Stimulated activated CD4-positive, alpha-beta T cell treated with anti-CD3 and anti-CD28 coated beads, Interleukin-15, amount 100 ng/mL, for 24 hours (primary cell): ENCODE results near the gene SHROOM1.

ENCODE experiments used
- DNase-seq: peaks from one replicate; pipeline ENCODE4 v3.0.0-alpha.2; 2020

The SHROOM1 gene

DNA sequence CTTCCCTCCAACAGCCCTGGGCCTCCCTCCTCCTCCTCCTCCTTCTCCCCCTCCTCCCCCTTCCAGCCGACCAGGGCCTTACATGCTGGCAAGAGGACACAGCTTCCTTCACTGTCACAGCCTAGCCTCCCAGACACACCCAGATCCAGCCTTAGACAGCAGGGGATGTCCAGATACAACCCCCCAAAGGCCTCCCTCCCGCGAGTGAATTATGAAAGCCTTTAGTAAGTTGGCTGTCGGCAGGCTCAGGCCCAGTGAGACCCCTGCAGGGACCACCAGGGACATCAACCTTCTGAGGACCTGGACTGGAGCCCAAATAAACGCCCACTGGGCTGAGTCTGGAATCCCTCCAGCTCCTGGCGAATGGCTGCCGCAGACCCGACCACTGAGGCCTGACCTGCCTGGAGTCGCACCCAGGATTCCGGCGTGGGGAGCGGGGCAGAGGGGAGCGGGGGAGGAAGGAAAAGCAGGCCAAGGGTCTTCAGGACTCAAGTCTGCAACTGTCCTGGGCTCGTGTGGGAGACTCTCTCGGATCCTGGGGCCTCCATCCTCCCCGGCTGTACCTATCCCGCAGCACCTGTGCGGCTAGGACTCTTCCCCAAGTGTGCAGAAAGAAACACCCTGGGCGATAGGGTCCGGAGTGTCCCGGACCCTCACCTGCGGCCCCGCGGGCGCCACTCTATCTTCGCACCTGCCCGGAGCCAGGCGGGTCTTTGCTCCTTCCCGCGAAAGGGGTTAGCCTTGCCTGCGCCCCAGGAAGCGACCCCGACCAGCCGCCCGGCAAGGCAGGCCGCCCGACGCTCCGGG, 54.1 kb downstream of the SHROOM1 start:
- peak; percentile 19 for DNase-seq

DNA sequence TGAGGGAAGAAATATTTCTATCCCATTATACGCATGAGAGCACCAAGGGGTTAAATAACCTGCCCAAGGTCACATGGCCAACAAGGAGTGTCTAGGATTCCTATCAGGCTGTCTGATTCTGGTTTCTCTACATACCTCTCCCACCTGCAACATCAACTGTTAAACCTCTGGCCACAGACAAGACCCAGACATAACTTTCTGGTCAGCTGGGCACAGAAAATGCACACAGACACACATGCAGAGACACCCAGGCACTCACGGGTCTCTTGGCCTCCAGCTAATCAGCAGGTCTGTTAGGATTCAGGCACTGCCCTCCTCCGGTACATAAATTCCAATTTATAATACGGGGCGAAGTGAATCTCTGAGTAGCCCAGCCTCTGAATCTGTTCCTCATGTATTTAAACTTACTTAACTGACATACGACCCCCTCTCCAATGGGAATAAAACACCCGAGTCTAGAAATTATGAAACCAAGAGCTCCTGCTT, 54.9 kb downstream of the SHROOM1 start:
- DNase-seq: no peak

DNA sequence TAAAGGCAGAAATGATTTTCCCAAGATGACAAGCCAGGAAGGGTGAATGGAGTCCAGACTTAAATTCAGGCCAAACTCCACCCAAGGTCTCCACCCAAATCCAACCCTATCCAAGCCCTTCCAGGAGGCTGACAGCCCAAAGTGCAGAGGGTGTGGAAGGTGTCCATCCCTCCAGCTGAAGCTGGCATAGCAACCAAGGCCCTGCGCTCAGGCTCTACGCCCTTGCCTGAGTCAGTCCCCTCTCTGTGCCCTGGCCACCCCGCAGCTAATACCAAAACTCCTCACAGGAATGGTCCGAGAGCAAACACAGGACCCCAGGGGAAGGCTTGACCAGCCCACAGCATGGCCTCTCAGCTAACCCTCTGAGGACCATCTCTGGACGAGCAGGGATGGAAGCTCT, 55.6 kb downstream of the SHROOM1 start:
- no peak for DNase-seq

DNA sequence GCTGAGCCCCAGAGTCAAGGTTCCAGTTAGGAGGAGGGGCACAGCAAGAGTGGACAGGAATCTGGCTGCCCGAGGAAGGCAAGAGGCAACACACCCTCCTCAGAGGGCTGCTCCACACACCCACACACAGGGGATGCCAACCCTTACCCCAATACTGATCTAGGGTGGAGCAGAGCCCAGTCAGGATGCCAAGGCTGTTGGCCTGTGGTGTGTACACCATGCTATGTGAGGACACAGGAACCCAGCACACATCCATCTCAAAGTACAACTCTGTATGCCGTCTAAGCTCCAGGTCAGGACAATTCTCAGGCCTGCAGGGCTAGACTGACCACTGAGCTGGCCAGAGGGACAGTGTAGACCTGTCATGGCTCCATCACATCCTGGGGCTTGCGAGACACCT, 56.0 kb downstream of the SHROOM1 start:
- no peak for DNase-seq

DNA sequence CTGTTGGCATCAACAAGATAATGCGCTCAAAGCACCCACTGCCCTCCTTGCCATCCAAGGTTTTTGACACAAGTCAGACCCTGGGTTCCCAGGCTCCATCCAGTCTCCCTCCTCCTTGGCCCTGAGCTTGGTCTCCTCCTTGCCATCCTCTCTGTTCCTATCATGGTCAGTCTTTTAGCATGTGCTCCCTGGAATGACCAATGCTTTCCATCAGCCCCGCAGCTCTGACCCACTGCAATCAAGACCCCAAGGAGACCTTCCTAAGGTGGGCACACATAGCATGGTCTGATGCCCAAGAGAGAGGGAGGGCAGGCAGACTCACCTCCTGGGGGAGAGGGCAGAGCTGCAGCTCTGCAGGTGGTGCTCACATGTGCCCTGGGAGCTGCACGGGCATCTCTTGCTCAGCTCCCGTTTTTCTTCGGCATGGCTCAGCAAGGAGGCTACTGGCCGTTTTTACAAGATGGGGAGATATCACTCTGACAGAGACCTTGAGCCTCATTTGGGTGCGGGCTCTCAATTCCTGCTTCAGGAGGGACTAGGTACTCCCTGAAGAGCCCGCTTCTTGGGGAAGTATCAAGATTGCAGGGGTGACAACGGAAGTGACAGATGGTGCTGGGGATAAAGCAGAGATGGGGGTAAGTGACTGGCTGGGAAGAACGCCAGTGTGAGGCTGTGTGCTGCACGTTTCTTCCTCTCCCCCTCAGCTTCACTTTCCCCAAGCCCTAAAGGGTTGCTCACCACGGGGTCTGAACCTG, 56.7 kb downstream of the SHROOM1 start:
- DNase-seq: no peak

DNA sequence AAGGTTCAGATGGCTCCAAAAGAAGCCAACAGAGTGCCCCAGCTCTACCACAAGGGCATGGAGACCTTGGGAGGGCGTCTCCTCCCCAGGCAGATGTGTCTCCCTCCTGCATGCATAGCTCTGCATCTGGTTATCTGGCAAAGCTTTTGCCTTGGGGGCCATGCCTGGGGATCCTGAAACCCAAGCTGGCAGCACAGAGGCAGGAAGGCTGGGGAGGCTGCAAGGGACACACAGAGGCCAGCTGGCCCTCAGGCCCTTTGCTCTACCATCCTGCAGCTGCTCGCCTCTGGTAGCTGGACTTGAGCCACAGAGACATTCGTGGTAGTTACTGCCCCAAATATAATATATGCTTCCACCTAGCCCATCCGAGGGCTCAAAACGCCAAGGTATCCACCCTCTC, 57.3 kb downstream of the SHROOM1 start:
- DNase-seq: no peak

DNA sequence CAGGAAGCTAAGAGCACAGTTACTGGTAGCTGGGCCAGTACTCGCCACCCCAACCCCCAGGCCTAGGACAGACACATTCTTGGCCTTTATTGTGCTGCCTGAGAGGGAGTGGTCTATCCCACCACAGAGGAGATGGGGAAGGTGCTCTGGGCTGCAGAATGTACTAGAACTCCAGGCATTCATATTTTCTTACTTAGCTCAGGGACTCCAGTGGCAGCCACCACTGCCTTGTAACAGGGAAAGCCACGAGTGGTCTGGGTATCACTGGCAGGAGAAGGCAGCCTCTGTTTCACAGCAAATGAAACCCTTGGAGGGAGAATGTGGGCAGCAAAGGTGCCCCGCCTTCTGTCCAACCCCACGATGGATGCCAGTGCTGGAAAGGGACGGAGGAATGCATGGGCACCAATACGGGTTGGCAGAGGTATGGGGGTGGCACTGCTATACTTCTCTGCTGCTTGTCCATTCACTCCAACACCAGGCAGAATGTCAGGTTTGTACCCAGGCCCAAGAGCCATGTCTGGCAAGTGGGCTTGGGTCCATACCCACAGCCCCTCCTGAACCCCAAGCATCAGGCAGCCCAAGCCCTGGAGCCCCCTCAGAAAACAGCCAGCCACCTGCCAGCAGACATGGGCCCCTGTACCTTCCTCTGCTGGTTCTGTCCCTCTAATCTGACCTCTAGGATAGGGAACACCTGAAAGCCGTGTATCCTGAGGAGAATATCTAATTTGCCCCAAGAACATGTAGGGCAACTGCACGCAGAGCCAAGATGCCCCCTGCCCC, 58.0 kb downstream of the SHROOM1 start:
- no peak for DNase-seq
